ENCODE results near the gene PPIG. TPM values are rescaled to one million over a fixed set of nuclear protein-coding genes. Genes with fewer than 3 reads are reported as not detected.
"Not testable (repeated sequence)": the region's sequence is repeated elsewhere in the genome, so short reads cannot be mapped to it uniquely, and the experiment has no call there.

PPIG gene
- total and polyA plus RNA-seq, 2 experiments from 2014 or later: 40.7 to 157 TPM

GRCh38 chr2:169562084-169562483 is 22.1 kb upstream of the PPIG start:
- not testable (repeated sequence) for H3F3A ChIP-seq (replicated peaks; ENCODE audit: low read depth); H3K79me2 ChIP-seq (replicated peaks; ENCODE audit: insufficient read depth); H3K27ac Mint-ChIP-seq; H3K4me3 Mint-ChIP-seq; H3K4me1 ChIP-seq (ENCODE audit: insufficient read depth); H2AFZ ChIP-seq; H3K9me3 Mint-ChIP-seq; ATAC-seq; H3K27ac ChIP-seq (ENCODE audit: low read depth); H3K9me2 ChIP-seq (ENCODE audit: insufficient read depth); H3K4me2 ChIP-seq; H3K27me3 Mint-ChIP-seq (ENCODE audit: insufficient read depth, low read depth, poor library complexity); H3K4me1 Mint-ChIP-seq; H3K27me3 ChIP-seq (ENCODE audit: insufficient read depth); DNase-seq (ENCODE audit: low spot score); H3K4me3 ChIP-seq; H4K20me1 ChIP-seq (replicated peaks; ENCODE audit: insufficient read depth)
- H3K36me3 ChIP-seq (ENCODE audit: insufficient read depth): peaks cover 12% of the 10 kb centered on the region; the same call in 1 of the 2 replicates
- H3K36me3 Mint-ChIP-seq (ENCODE audit: low read depth): peaks cover 42% of the 10 kb centered on the region

GRCh38 chr2:169562519-169562918 is 21.6 kb upstream of the PPIG start:
- H2AFZ ChIP-seq: no peak overlapping the region
- Mint-ChIP-seq H3K9me3 (no peaks in the 10 kb centered on the region), H3K4me1 (no peaks in the 10 kb centered on the region), H3K4me3 (no peak overlapping the region), H3K27ac (no peak overlapping the region), H3K27me3 (ENCODE audit: insufficient read depth, low read depth, poor library complexity) (peaks cover 5% of the 10 kb centered on the region), H3K36me3 (ENCODE audit: low read depth) (peaks cover 42% of the 10 kb centered on the region)
- H3K36me3 ChIP-seq (ENCODE audit: insufficient read depth): peaks cover 12% of the 10 kb centered on the region; the same call in 1 of the 2 replicates
- peaks cover 4% of the 10 kb centered on the region; the same call in 1 of the 2 replicates for H3K79me2 ChIP-seq (replicated peaks; ENCODE audit: insufficient read depth)
- H3K27ac ChIP-seq (ENCODE audit: low read depth): no peak overlapping the region
- DNase-seq (ENCODE audit: low spot score): no peak
- ATAC-seq: no peak
- no peaks in the 10 kb centered on the region for H3K27me3 ChIP-seq (ENCODE audit: insufficient read depth)
- no peaks in the 10 kb centered on the region for H3K9me2 ChIP-seq (ENCODE audit: insufficient read depth)
- H4K20me1 ChIP-seq (replicated peaks; ENCODE audit: insufficient read depth): no peaks in the 10 kb centered on the region; the same call in 1 of the 2 replicates
- peaks cover 5% of the 10 kb centered on the region; the same call in 1 of the 2 replicates for H3F3A ChIP-seq (replicated peaks; ENCODE audit: low read depth)
- H3K4me3 ChIP-seq: no peak overlapping the region
- H3K4me1 ChIP-seq (ENCODE audit: insufficient read depth): no peaks in the 10 kb centered on the region
- H3K4me2 ChIP-seq: no peak overlapping the region
- TF ChIP-seq EZH2 (IDR thresholded peaks at IDR 0.05; ENCODE audit: low read depth, unreplicated experiment): no peak
- TF ChIP-seq ZNF114 (CRISPR knock-in tag; IDR thresholded peaks at IDR 0.05): no peak
- TF ChIP-seq POLR2AphosphoS5 (IDR thresholded peaks at IDR 0.05; ENCODE audit: low read depth): no peak
- no peak for TF ChIP-seq CTCF (conservative IDR thresholded peaks at IDR 0.05; ENCODE audit: low read depth in 2 of 2)
- TF ChIP-seq ZNF462 (CRISPR knock-in tag; IDR thresholded peaks at IDR 0.05): no peak
- no peak for TF ChIP-seq JUNB (IDR thresholded peaks at IDR 0.05; ENCODE audit: unreplicated experiment)
- no peak for TF ChIP-seq REST (IDR thresholded peaks at IDR 0.05; ENCODE audit: unreplicated experiment)
- no peak for TF ChIP-seq STAT1 (IDR thresholded peaks at IDR 0.05; ENCODE audit: unreplicated experiment)
- TF ChIP-seq ZNF331 (CRISPR knock-in tag; IDR thresholded peaks at IDR 0.05; ENCODE audit: low read depth): no peak
- TF ChIP-seq ETS1 (IDR thresholded peaks at IDR 0.05): no peak

Data from GM23338 (cell line).